ENCODE data around the gene RFX4.

The RFX4 gene

DNA sequence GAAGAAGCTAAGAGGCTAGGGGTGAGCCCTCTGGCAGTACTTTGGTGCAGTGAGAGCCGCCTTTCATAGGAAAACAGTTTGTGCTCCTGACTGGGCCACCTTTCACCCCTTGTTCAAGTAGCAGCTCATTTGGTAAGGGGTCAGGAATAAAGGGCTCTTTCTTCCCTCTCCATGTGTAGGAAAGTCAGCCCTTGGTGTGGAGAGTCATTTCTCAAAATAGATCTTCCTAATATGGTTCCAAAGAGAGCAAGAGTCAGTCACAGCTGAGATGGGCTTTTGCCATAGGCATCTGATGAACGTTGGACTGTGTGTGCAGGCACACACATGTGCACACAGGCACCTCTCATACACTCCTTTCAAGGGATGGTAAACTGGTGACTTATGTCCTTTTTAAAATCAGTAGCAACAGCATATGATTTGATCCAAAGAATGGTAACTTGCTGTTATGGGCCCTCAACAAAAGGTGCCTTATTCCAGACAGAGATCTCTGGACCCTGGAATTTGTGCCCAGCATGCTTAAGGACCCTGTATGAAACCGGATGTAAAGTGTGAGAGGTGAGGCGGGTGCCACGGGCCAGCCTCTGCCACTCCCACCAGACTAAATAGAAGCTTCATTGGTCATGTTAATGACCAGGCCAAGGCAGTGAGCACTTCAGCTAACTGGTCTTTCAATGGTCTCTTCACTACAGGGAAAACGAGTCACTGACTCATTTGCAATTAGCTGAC lies 175.0 kb downstream of the RFX4 start:
- Histone ChIP-seq H3K4me3 (no peak overlapping the region), H4K20me1 (no peaks in the 10 kb centered on the region), H3K4me1 (peaks cover 39% of the 10 kb centered on the region), H3K9me3 (peaks cover 5% of the 10 kb centered on the region), H3K36me3 (no peaks in the 10 kb centered on the region), H3K9ac (no peak overlapping the region), H3K27ac (no peak overlapping the region), H3K27me3 (no peaks in the 10 kb centered on the region), H3K4me2 (no peak overlapping the region)
- TF ChIP-seq Cebpa-rat (IDR thresholded peaks at IDR 0.05), result no peak

DNA sequence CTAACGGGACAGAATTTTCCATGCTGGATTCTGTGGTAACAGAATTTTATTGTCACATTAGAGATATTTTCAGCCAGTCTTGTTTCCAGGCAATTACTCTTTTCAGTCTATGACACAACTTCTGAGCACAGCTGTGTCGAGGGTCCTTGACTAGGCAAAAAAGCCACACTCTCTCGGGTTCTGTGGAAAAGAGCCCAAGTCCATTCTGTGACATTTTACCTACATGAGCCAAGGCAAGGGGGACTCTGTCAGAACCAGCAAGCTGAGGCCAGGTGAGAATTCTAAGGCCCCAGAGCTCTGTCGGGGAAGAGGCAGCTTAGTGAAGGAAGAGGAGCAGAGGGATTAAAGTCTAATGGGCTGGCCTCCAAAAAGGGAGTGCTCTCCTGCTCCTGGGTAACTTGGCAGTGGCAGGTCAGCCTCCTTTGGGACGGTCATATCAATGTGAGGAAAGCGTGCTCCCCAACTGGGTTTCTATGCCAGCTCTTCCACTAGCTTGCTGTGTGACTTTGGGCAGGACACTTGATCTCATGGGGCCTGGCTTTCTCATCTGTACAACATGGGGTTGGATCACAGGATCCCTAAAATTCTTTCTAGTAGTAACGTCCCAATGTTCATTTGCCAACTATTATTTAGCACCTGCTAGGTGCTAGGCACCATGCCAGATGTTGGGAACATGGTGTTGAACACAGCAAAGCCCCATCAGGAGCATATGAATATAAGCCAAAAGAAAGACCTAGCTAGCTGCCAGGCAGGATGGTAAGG lies 175.7 kb downstream of the RFX4 start:
- Histone ChIP-seq H3K36me3 (no peaks in the 10 kb centered on the region), H3K4me3 (no peak overlapping the region), H3K9me3 (no peaks in the 10 kb centered on the region), H3K9ac (no peak overlapping the region), H3K4me1 (peaks cover 35% of the 10 kb centered on the region), H3K27me3 (no peaks in the 10 kb centered on the region), H3K27ac (peak overlapping the region; percentile 88; the same call in 1 of the 2 replicates), H4K20me1 (no peaks in the 10 kb centered on the region), H3K4me2 (peak overlapping the region; percentile 82; the same call in 1 of the 2 replicates)
- TF ChIP-seq Cebpa-rat (IDR thresholded peaks at IDR 0.05), result no peak

DNA sequence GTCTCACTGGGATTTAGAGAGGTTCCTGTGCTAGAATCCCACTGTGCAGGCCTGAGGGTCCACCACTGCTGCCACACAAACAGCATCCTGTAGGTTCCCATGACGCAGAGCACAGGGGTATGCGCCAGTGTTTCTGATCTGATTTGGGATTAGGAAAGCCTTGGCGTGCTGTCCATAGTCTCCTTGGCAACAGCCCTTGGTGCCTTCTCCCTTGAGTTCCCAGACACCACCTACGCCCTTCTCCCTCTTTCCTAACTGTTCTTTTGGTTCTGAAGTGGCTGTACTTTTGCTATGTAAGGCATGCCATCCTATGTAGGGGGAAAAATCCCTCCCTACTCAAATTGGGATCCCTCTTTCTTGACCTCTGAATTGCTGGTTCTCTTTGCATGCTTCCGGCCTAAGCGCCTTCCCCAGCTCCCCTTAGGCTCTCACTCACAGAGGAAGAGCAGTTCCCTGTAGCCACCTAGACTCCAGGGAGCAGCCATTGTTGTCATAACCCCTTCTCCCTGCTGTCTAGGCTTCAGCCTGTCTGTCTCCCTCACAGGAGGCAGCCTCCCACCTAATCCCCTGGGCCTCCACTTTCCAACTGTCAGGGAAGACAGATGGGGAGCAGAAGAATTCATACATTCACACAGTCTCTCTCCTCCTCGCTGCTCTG lies 176.9 kb downstream of the RFX4 start:
- no peaks in the 10 kb centered on the region for H3K9me3 ChIP-seq
- no peak for TF ChIP-seq Cebpa-rat (IDR thresholded peaks at IDR 0.05)
- H3K27me3 ChIP-seq, result no peaks in the 10 kb centered on the region
- peak overlapping the region; percentile 53 for H3K4me3 ChIP-seq
- no peaks in the 10 kb centered on the region for H4K20me1 ChIP-seq
- peak overlapping the region; percentile 82 for H3K4me2 ChIP-seq
- H3K36me3 ChIP-seq, result no peaks in the 10 kb centered on the region
- peak overlapping the region; percentile 54 for H3K9ac ChIP-seq
- H3K4me1 ChIP-seq, result peaks cover 28% of the 10 kb centered on the region
- H3K27ac ChIP-seq, result peak overlapping the region; percentile 88

DNA sequence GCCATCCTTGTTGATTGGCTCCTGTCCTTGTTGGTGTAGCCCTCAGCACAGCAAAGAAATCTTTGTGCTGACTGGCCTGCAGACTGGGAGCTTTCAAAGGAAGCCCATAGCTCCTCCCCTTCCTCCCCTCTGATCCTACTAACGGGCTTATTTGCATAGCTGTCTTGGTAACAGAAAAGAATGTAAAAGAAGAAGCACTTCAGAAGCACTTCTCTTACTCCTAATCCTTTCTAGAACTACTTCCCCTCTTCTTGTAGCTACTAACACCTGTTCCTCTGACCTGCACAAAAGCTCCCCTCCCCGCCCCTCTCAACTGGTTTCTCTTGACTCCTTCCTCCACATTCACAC lies 177.4 kb downstream of the RFX4 start:
- Histone ChIP-seq H3K4me1 (peaks cover 28% of the 10 kb centered on the region), H3K4me3 (peak overlapping the region; percentile 53)

DNA sequence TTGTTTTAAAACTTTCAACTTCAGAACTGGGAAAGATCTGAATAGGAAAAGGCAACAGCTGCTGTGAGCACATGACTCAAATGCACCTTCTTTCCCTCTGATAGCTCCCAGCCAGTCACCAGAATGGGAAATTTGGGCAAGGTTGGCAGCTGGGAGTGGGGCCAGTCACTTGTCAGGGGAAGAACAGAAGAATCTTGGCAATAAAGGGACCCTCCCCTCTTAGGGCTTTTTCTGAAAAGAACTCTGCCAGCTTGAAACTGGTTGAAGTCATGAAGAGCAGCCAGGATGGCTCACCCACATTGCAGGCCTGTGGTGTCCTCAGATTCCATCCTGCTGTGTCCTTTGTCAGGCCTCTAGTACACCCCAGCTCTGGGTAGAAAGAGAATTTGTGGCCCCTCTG lies 181.4 kb downstream of the RFX4 start:
- Histone ChIP-seq H3K27me3 (no peaks in the 10 kb centered on the region), H4K20me1 (no peaks in the 10 kb centered on the region), H3K4me3 (no peak overlapping the region), H3K9me3 (no peaks in the 10 kb centered on the region), H3K36me3 (no peaks in the 10 kb centered on the region), H3K4me1 (peaks cover 20% of the 10 kb centered on the region), H3K4me2 (no peak overlapping the region), H3K27ac (no peak overlapping the region), H3K9ac (no peak overlapping the region)
- no peak for TF ChIP-seq Cebpa-rat (IDR thresholded peaks at IDR 0.05)

More for the DNA sequence above, 177.4 kb downstream of the RFX4 start:
- no peak for TF ChIP-seq Cebpa-rat (IDR thresholded peaks at IDR 0.05)
- Histone ChIP-seq H3K9me3 (no peaks in the 10 kb centered on the region), H3K9ac (peak overlapping the region; percentile 54), H3K27me3 (no peaks in the 10 kb centered on the region), H3K4me2 (peak overlapping the region; percentile 82), H3K27ac (peak overlapping the region; percentile 88), H4K20me1 (no peaks in the 10 kb centered on the region), H3K36me3 (no peaks in the 10 kb centered on the region)

DNA sequence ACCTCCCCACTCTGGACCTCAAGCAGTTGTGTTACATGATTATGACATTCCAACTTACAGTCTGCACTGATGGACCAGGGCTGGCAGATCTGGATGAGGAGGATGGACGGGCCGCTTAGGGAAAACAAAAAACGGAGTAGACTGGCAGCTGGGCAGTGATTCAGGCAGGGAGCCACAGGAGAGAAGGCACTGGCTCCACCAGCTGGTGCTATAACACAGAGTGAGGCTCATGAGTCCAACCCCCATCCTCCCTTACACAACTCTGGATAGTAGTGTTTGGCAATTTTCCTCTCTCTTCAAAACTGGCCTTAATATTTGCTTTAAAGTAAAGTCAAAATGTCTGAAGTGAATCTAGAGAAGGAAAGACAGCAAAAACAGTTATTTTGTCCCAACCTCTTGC lies 181.9 kb downstream of the RFX4 start:
- no peak overlapping the region for H3K4me3 ChIP-seq
- TF ChIP-seq Cebpa-rat (IDR thresholded peaks at IDR 0.05), result no peak
- H3K9me3 ChIP-seq, result no peaks in the 10 kb centered on the region
- H3K4me1 ChIP-seq, result peaks cover 15% of the 10 kb centered on the region
- no peak overlapping the region for H3K27ac ChIP-seq
- H3K36me3 ChIP-seq, result no peaks in the 10 kb centered on the region
- no peak overlapping the region for H3K4me2 ChIP-seq
- H4K20me1 ChIP-seq, result no peaks in the 10 kb centered on the region
- H3K27me3 ChIP-seq, result no peaks in the 10 kb centered on the region
- H3K9ac ChIP-seq, result no peak overlapping the region

DNA sequence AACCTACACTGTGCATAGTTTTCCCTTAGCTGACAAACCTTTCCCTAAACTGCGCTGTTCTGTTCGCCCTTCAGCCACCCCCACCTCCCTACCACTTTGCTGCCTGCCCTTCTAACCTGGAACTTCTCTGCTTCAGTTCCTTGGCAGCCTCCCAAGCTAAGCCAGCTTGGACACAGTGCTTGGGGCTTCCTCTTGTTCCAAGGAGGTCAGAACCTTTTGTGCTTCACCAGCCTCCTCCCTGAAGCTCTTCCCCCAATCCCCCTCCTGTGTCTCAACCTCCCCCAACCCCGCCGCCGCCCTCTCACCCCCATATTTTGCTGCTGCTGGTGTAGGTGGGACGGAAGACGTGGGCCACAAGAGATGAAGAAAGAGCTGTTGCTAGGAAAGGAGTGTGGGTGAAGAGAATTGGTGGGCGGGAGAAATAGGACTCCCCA lies 183.6 kb downstream of the RFX4 start:
- H3K36me3 ChIP-seq, result no peaks in the 10 kb centered on the region
- H4K20me1 ChIP-seq, result no peaks in the 10 kb centered on the region
- no peak overlapping the region for H3K27ac ChIP-seq
- no peak overlapping the region for H3K4me2 ChIP-seq
- H3K9ac ChIP-seq, result no peak overlapping the region
- no peaks in the 10 kb centered on the region for H3K9me3 ChIP-seq
- no peaks in the 10 kb centered on the region for H3K4me1 ChIP-seq
- H3K27me3 ChIP-seq, result no peaks in the 10 kb centered on the region
- no peak overlapping the region for H3K4me3 ChIP-seq
- no peak for TF ChIP-seq Cebpa-rat (IDR thresholded peaks at IDR 0.05)

DNA sequence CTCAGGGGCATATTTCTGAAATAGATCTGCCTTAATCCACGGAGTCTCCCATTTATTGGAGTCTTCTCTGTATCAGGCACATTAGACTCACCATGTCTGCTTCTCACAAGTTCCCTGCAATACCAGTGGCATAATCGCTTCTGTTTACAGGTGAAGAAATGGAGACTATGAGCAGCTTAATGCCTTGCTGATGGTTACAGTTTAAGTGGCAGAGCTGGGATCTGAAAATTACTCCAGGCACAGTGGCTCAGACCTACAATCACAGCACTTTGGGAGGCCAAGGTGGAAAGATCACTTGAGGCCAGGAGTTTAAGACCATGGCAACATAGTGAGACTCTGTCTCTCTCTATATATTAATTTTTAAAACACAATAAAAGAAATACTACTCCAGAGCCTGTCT lies 184.4 kb downstream of the RFX4 start:
- no peaks in the 10 kb centered on the region for H4K20me1 ChIP-seq
- no peak overlapping the region for H3K9ac ChIP-seq
- H3K27me3 ChIP-seq, result no peaks in the 10 kb centered on the region
- no peaks in the 10 kb centered on the region for H3K4me1 ChIP-seq
- H3K36me3 ChIP-seq, result no peaks in the 10 kb centered on the region
- no peak overlapping the region for H3K4me2 ChIP-seq
- no peak overlapping the region for H3K27ac ChIP-seq
- H3K4me3 ChIP-seq, result no peak overlapping the region
- no peak for TF ChIP-seq Cebpa-rat (IDR thresholded peaks at IDR 0.05)
- no peaks in the 10 kb centered on the region for H3K9me3 ChIP-seq

DNA sequence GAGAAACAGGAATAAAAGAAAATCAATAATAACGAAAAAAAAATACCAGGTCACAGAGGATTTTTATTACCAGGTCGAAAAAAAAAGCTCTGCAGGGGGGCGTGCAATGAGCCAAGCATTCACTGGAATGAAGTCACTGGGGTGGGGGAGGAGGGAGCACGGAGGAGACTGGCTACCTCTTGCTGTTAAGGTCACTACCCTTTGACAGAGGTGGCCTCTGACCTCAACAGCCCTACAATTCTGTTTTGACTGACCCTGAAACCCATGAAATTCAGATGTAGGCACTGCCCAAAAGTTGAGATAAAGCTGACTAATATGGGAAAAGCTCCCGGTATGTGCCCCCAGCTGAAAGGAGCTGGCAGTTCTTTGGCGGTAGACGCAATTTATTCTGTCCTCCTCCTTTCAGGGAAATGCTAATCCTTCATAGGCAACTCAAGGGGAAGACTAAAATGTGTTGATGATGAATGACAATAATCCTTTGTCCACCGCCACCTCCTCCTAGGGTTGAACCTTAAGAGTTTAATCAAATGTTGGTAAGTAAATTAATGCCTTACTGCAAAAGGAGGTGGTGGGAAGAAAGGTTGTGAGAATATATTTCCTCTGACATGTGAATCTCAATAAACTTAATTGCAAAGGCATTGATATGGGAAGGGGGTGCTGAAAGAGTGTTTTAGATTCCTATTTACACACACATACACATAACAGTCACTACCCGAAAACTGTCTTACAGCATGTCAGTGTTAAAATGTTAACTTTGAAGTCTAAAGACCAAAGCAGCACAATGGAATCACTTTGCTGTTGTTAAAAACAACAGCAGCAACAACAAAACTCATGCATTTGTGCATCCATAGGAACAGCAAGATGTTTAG lies 185.4 kb downstream of the RFX4 start:
- Histone ChIP-seq H3K4me2 (no peak overlapping the region), H3K36me3 (no peaks in the 10 kb centered on the region), H3K9me3 (no peaks in the 10 kb centered on the region), H3K27ac (no peak overlapping the region), H3K4me1 (no peaks in the 10 kb centered on the region), H3K4me3 (no peak overlapping the region), H3K27me3 (no peaks in the 10 kb centered on the region), H4K20me1 (no peaks in the 10 kb centered on the region), H3K9ac (no peak overlapping the region)
- no peak for TF ChIP-seq Cebpa-rat (IDR thresholded peaks at IDR 0.05)

Data from BLaER1 (cell line).